SK-N-SH (cell line): ENCODE data around the gene RAB4B. TPM values are rescaled to one million over a fixed set of nuclear protein-coding genes. Genes with fewer than 3 reads are reported as not detected.

Source experiments
- CTCF ChIA-PET: fragments of 300-600, 350-600 bp; formaldehyde crosslinking; extraction: SDS; loops from one replicate; lab custom pipeline; 2021; lab: Yijun Ruan, JAX
- POLR2A ChIA-PET: fragments of 350-600 bp; sonication (Branson Sonifier 250); formaldehyde crosslinking; extraction: SDS; loops from one replicate; lab custom pipeline; 2020; ENCODE audit warnings: antibody characterized with exemption, inconsistent platforms; lab: Yijun Ruan, JAX
- DNase-seq: peaks from one replicate; pipeline ENCODE4 v3.0.0; 2012
- H2AFZ ChIP-seq: fragments of 200-600 bp; sonication (generic); 2 replicates; pipeline ENCODE4 v1.8.1; 2016; ENCODE audit warnings: antibody characterized with exemption, mild to moderate bottlenecking, low read depth
- H3F3A ChIP-seq: fragments of 200-600 bp; sonication (generic); replicated peaks from 2 replicates; pipeline ENCODE3; 2016; ENCODE audit warnings: antibody characterized with exemption, mild to moderate bottlenecking; ENCODE audit not compliant: insufficient read depth
- H3K27ac ChIP-seq, 2 experiments: fragments of 200-500 bp in 1 of 2; fragments of 200-600 bp in 1 of 2; sonication (Bioruptor generic) in 1 of 2; sonication (generic), shearing (Covaris generic) in 1 of 2; 2 replicates each; pipeline versions ENCODE4 v1.5.1 to v1.6.1; 2014 to 2016; ENCODE audit warnings: low read depth in 2 of 2, inconsistent platforms in 1 of 2, low read length in 1 of 2, mild to moderate bottlenecking in 1 of 2, mixed read lengths in 1 of 2
- H3K27me3 ChIP-seq: fragments of 200-600 bp; sonication (generic), shearing (Covaris generic); 2 replicates; pipeline ENCODE4 v1.6.1; 2016; ENCODE audit warnings: mixed run types; ENCODE audit not compliant: insufficient read depth
- H3K36me3 ChIP-seq, 2 experiments: fragments of 200-500 bp in 1 of 2; fragments of 200-600 bp in 1 of 2; sonication (Bioruptor generic) in 1 of 2; sonication (generic) in 1 of 2; replicated peaks in 1 of 2; 2 replicates each; pipeline versions ENCODE3 to v1.5.1; 2014 to 2016; ENCODE audit warnings: low read length in 1 of 2, mild to moderate bottlenecking in 1 of 2; ENCODE audit not compliant: insufficient read depth in 2 of 2, control insufficient read depth in 1 of 2
- H3K4me1 ChIP-seq, 2 experiments: fragments of 200-500 bp in 1 of 2; fragments of 200-600 bp in 1 of 2; sonication (Bioruptor generic) in 1 of 2; sonication (generic), shearing (Covaris generic) in 1 of 2; 2 replicates each; pipeline versions ENCODE4 v1.5.1 to v1.6.1; 2014 to 2016; ENCODE audit warnings: low read depth in 1 of 2, low read length in 1 of 2, mixed run types in 1 of 2; ENCODE audit not compliant: insufficient read depth in 2 of 2, control insufficient read depth in 1 of 2
- H3K4me2 ChIP-seq: fragments of 200-600 bp; sonication (generic), shearing (Covaris generic); 2 replicates; pipeline ENCODE4 v1.6.1; 2017; ENCODE audit warnings: mixed run types
- H3K4me3 ChIP-seq, 2 experiments: fragments of 200-500 bp in 1 of 2; fragments of 200-600 bp in 1 of 2; sonication (Bioruptor generic) in 1 of 2; sonication (generic), shearing (Covaris generic) in 1 of 2; 2 replicates each; pipeline versions ENCODE4 v1.5.1 to v1.8.1; 2014 to 2016; ENCODE audit warnings: low read depth in 2 of 2, inconsistent platforms in 1 of 2, low read length in 1 of 2, mild to moderate bottlenecking in 1 of 2, mixed read lengths in 1 of 2, moderate library complexity in 1 of 2
- H3K79me2 ChIP-seq: fragments of 200-600 bp; sonication (generic); 2 replicates; pipeline ENCODE4 v1.8.1; 2017; ENCODE audit warnings: mild to moderate bottlenecking; ENCODE audit not compliant: insufficient read depth
- H3K9ac ChIP-seq: fragments of 200-600 bp; sonication (generic); 2 replicates; pipeline ENCODE4 v1.6.1; 2017; ENCODE audit warnings: mixed run types
- H3K9me2 ChIP-seq: fragments of 200-600 bp; sonication (generic); 2 replicates; pipeline ENCODE4 v1.6.1; 2017; ENCODE audit warnings: mixed run types
- H3K9me3 ChIP-seq: fragments of 200-600 bp; sonication (generic); 2 replicates; pipeline ENCODE4 v1.6.1; 2017; ENCODE audit warnings: mixed run types, mild to moderate bottlenecking, moderate library complexity
- H4K20me1 ChIP-seq: fragments of 200-600 bp; sonication (generic); 2 replicates; pipeline ENCODE4 v1.6.1; 2017; ENCODE audit warnings: mild to moderate bottlenecking, mixed run types; ENCODE audit not compliant: insufficient read depth
- CHD2 ChIP-seq: fragments of 150-350 bp; IDR thresholded peaks from 2 replicates; pipeline ENCODE4 v1.6.1; 2018; ENCODE audit warnings: low read length; ENCODE audit not compliant: partially characterized antibody
- ELF1 ChIP-seq: IDR thresholded peaks from 2 replicates; pipeline ENCODE4 v1.4.0; 2012
- FOXJ3 ChIP-seq: sonication (generic); formaldehyde crosslinking; IDR thresholded peaks from 2 replicates; pipeline ENCODE4 v1.5.1; 2020; ENCODE audit warnings: mild to moderate bottlenecking, missing genetic modification reagents
- MEF2A ChIP-seq: IDR thresholded peaks from 2 replicates; pipeline ENCODE4 v1.4.0; 2012; ENCODE audit warnings: low read depth, borderline replicate concordance
- NFIC ChIP-seq: IDR thresholded peaks from 2 replicates; pipeline ENCODE4 v1.4.0; 2012; ENCODE audit warnings: borderline replicate concordance
- RCOR1 ChIP-seq: fragments of 150-350 bp; IDR thresholded peaks from 2 replicates; pipeline ENCODE4 v1.6.1; 2017; ENCODE audit warnings: antibody characterized with exemption, low read length
- RFX5 ChIP-seq: IDR thresholded peaks from 2 replicates; pipeline ENCODE4 v1.6.1; 2012; ENCODE audit warnings: mild to moderate bottlenecking, improper control_type of control experiment, low read length
- SIN3A ChIP-seq: IDR thresholded peaks from 2 replicates; pipeline ENCODE4 v1.6.1; 2012; ENCODE audit warnings: low read depth, mild to moderate bottlenecking, low read length, moderate library complexity, borderline replicate concordance
- TAF1 ChIP-seq: IDR thresholded peaks from 2 replicates; pipeline ENCODE4 v1.6.1; 2012; ENCODE audit warnings: low read depth, mild to moderate bottlenecking, low read length, moderate library complexity, borderline replicate concordance
- TEAD4 ChIP-seq: IDR thresholded peaks from 2 replicates; pipeline ENCODE4 v1.4.0; 2012; ENCODE audit warnings: mild to moderate bottlenecking, borderline replicate concordance; ENCODE audit not compliant: insufficient read depth
- YY1 ChIP-seq: IDR thresholded peaks from 2 replicates; pipeline ENCODE4 v1.4.0; 2012; ENCODE audit warnings: low read depth, mild to moderate bottlenecking
- WGBS: methylation state at CpG from one replicate; pipeline ENCODE4 v1.1.6; 2017; ENCODE audit warnings: low lambda C conversion rate; 5-methylcytosine and 5-hydroxymethylcytosine counted together
- polyA plus RNA-seq, 3 experiments: library from polyadenylated mRNA; depleted of rRNA; stranded (reverse); fragments of >200 nt; gene quantifications; 2 replicates each; pipeline ENCODE4 v1.2.3, GENCODE V29; 2012
- TF ChIP-seq, protein P1 (sequence below): fragments of 200-600 bp; sonication (generic); IDR thresholded peaks from 2 replicates; pipeline ENCODE4 v1.6.1; 2017; ENCODE audit warnings: antibody characterized with exemption, mild to moderate bottlenecking, moderate library complexity
- TF ChIP-seq, protein P2 (sequence below): IDR thresholded peaks from 2 replicates; pipeline ENCODE4 v1.4.0; 2012; ENCODE audit warnings: low read depth, borderline replicate concordance

Gene RAB4B
- polyA plus RNA-seq, 1 of the 3 experiments (the other 2 are of a cell fraction) = 53.2 TPM

GRCh38 chr19:40785526-40785925, 7.5 kb downstream of the RAB4B start:
- Histone ChIP-seq H3K27ac (no peak overlapping the region), H2AFZ (no peak overlapping the region), H3K9ac (no peak overlapping the region), H3K27me3 (no peaks in the 10 kb centered on the region), H3F3A (no peaks in the 10 kb centered on the region), H3K79me2 (0 out of 2 replicates have a peak, but pooled peaks cover under 1% of the 10 kb centered on the region), H4K20me1 (no peaks in the 10 kb centered on the region), H3K9me3 (no peaks in the 10 kb centered on the region), H3K4me2 (no peak overlapping the region), H3K9me2 (no peaks in the 10 kb centered on the region), H3K36me3 (peaks cover 0 to 3% of the 10 kb centered on the region in 2 experiments), H3K4me1 (no peaks in the 10 kb centered on the region), H3K4me3 (no peak overlapping the region)
- 100% methylated on average over 1 of the region's 1 CpG for WGBS
- POLR2A ChIA-PET = interaction anchor here (1.9 kb wide), 1 partner anchor 7 kb away, joined by 14 read pairs; the partner anchor contains the start of gene RAB4B
- DNase-seq = no peak
- CTCF ChIA-PET = interaction anchor here (1.0 kb wide), 1 partner anchor 13 kb away, joined by 3 read pairs; no protein-coding TSS in a partner anchor
- TF ChIP-seq TAF1 (no peak), MEF2A (no peak), SIN3A (no peak), RCOR1 (no peak), NFIC (no peak), ELF1 (no peak)
- TF ChIP-seq, protein P1, sequence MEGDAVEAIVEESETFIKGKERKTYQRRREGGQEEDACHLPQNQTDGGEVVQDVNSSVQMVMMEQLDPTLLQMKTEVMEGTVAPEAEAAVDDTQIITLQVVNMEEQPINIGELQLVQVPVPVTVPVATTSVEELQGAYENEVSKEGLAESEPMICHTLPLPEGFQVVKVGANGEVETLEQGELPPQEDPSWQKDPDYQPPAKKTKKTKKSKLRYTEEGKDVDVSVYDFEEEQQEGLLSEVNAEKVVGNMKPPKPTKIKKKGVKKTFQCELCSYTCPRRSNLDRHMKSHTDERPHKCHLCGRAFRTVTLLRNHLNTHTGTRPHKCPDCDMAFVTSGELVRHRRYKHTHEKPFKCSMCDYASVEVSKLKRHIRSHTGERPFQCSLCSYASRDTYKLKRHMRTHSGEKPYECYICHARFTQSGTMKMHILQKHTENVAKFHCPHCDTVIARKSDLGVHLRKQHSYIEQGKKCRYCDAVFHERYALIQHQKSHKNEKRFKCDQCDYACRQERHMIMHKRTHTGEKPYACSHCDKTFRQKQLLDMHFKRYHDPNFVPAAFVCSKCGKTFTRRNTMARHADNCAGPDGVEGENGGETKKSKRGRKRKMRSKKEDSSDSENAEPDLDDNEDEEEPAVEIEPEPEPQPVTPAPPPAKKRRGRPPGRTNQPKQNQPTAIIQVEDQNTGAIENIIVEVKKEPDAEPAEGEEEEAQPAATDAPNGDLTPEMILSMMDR = no peak
- TF ChIP-seq, all 33 proteins: peak for 0

DNA sequence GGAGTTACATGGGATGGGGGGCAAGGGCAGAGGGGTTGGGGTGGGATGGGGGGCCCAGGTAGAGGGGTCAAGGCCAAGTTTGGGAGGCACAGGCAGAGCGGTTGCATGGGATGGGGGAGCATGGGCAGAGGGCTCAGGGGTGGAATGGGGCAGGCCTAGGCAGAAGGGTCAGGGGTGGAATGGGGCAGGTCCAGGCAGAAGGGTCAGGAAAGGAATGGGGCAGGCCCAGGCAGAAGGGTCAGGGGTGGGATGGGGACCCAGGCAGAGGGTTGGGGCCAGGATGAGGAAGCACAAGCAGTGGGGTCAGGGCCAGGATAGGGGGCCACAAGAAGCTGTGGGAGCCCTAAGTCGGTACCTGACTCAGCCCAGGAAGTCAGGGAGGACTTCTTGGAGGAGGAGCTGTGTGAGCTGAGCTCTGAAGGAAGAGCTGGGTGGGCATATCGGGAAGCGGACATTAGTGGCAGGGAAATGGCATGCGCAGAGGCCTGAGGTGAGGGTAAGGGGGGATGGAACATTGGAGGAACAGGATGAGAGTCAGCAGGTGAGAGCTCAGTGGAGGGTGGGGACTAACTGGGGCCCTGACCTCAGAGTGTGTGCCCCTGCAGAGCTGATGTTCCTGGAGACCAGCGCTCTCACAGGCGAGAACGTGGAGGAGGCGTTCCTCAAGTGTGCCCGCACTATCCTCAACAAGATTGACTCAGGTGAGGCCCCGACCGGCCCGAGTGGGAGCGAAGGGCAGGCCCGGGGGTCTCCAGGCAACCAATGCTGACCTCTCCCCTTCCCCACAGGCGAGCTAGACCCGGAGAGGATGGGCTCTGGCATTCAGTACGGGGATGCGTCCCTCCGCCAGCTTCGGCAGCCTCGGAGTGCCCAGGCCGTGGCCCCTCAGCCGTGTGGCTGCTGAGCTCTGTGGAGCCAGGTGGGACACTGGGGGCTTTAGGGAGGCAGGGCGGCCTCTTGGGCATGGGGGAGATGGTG, 8.3 kb downstream of the RAB4B start:
- TF ChIP-seq YY1 (no peak), CHD2 (no peak), RFX5 (no peak), FOXJ3 (CRISPR knock-in tag) (no peak), TEAD4 (no peak), SIN3A (no peak)
- TF ChIP-seq, protein P2, sequence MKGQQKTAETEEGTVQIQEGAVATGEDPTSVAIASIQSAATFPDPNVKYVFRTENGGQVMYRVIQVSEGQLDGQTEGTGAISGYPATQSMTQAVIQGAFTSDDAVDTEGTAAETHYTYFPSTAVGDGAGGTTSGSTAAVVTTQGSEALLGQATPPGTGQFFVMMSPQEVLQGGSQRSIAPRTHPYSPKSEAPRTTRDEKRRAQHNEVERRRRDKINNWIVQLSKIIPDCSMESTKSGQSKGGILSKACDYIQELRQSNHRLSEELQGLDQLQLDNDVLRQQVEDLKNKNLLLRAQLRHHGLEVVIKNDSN = no peak
- ChIA-PET POLR2A (interaction anchor here (1.9 kb wide), 1 partner anchor 8 kb away, joined by 14 read pairs; the partner anchor contains the start of gene RAB4B), CTCF (interaction anchor here (1.0 to 3.1 kb wide), 3 partner anchors 12 to 21 kb away, joined by 3 to 10 read pairs (median 3); partner anchors contain the start of gene EGLN2)
- no peak for DNase-seq
- H3F3A ChIP-seq = no peaks in the 10 kb centered on the region
- H2AFZ ChIP-seq = no peak overlapping the region
- H3K27ac ChIP-seq = no peak overlapping the region
- H3K27me3 ChIP-seq = no peaks in the 10 kb centered on the region
- H3K9me3 ChIP-seq = no peaks in the 10 kb centered on the region
- no peaks in the 10 kb centered on the region for H3K4me1 ChIP-seq
- 95% methylated on average over 23 of the region's 25 CpGs for WGBS
- peaks cover 0 to 3% of the 10 kb centered on the region in 2 experiments for H3K36me3 ChIP-seq
- no peak overlapping the region for H3K4me3 ChIP-seq
- no peaks in the 10 kb centered on the region for H3K79me2 ChIP-seq
- H3K9ac ChIP-seq = no peak overlapping the region
- no peaks in the 10 kb centered on the region for H3K9me2 ChIP-seq
- no peaks in the 10 kb centered on the region for H4K20me1 ChIP-seq
- H3K4me2 ChIP-seq = no peak overlapping the region
